NCI-H510A treated with DMSO at 0.1 percent for 48 hours (cell line): Measurements from ENCODE around the gene SENP2.
"Not testable (repeated sequence)": the region's sequence is repeated elsewhere in the genome, so short reads cannot be mapped to it uniquely, and the experiment has no call there.

Experiments used
- DNase-seq: peaks from one replicate; lab custom pipeline; 2025; lab: John Stamatoyannopoulos, UW

SENP2 gene

DNA sequence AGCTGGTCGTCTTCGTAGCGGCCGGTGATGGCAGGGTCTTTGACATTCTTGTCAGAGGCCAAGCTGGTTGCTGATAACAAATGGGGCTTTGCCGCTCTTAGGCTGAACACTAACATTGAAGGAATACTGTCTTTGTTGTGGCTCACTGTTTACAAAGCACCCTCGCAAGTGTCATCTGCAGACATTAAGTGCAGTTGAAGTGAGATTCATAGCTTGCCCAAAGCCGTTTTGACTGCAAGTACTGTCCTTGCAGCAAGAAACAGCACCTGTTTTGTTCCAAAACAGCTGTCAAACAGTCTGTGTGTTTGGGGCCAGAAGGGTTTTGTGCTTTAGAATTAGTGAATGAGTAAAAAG is 568 bp downstream of the SENP2 start:
- DNase-seq, result peak; percentile 67

DNA sequence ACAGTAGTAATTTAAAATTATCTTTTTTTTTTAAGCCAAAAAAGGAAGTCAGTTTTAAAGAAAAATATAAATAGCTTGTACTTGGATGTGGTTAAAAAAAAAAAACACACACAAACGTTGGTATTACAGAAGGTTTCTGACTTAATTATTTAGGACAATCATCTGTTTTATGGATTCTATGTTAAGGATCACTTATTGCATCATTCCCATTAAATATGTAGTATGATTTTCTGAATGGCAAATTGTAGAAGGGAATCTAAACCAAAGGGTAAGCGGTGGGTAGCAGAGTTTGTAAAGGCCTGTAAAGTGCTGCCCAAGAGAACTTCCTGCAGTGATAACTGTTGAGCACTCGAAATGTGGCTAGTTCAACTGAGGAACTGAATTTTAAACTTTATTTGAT is 8.0 kb downstream of the SENP2 start:
- DNase-seq, result no peak

DNA sequence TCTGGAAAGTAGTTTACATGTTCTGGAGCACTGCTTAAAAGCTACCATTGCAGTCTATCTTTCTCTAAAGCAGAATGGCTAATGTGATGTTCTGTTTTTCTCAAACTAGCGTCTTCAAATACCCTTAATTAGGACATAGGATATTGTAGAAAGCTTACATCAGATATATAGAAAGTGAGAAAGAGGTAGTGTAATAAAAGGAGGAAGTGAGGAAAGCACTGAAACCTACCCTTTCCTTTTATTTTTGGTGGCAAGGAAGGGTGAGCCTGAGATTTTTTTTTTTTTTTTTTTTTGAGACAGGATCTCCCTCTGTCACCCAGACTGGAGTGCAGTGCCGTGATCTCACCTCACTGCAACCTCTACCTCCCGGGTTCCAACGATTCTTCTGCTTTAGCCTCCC is 9.4 kb downstream of the SENP2 start:
- DNase-seq, result no peak

DNA sequence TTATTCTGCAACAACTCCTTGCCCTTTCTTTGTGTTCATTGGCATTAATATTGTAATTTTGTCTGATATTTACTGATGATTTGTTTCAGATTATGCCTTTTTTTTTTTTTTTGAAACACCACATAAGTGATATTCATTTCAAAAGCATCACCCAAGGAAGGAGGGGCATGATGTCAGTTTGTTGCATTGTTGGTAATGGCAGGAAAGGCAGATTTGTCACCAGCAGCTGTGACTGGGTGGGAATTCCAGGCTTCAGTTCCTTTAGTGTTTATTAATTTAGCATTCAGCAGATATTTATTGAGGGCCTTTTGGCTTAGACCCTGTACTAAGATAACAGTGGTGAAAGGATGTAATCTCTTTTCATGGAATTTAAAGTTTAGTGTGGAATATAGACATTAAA is 19.5 kb downstream of the SENP2 start:
- no peak for DNase-seq

GRCh38 chr3:185606196-185606595 is 20.1 kb downstream of the SENP2 start:
- no peak for DNase-seq

DNA sequence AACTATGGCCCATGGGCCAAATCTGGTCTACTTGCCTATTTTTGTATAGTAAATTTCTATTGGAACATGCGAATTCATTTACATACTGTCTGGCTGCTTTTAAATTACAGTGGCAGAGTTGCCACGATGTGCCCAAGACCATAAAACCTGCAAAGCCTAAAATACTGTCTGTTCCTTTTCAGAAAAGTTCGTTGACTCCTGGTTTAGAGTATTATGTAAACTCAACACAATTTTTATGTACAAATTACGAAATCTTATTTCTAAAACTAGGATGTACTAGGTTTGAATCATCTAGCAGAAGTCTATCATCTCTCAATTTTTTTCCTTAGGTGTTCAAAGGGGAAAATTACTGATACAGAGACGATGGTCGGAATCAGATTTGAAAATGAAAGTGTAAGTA is 26.9 kb downstream of the SENP2 start:
- no peak for DNase-seq

DNA sequence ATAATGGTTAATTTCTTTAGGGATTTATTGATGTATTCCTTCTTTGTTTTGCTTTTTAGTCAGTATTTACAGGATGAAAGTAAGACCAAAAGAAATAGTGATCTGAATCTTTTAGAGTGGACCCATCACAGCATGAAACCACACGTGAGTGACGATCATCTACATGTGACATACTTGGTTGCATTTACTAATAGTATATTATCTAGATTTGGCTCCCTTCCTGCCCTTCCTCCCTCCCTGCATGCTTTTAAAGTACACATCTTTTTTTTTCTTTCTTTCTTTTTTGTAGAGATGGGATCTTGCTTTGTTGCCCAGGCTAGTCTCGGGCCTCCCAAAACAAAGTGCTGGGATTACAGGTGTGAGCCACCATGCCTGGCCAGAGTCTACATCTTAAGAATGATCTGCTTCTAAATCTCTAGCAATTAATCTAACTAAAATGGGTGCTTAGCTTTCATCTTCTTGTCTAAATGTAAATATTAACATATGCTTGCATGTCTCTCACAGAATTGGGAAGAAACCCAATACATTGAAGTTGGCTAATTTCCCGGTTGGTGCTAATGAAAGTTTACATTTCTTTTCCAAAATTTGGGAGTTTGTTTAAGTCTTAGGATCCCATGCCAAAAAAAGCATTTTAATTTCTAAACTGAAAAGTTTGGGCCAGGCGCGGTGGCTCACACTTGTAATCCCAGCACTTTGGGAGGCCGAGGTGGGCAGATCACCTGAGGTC is 38.0 kb downstream of the SENP2 start:
- no peak for DNase-seq

- no peak for DNase-seq
Measured at GRCh38 chr3:185625784-185626183, 39.7 kb downstream of the SENP2 start.

GRCh38 chr3:185629554-185630181 is 43.6 kb downstream of the SENP2 start:
- no peak for DNase-seq

DNA sequence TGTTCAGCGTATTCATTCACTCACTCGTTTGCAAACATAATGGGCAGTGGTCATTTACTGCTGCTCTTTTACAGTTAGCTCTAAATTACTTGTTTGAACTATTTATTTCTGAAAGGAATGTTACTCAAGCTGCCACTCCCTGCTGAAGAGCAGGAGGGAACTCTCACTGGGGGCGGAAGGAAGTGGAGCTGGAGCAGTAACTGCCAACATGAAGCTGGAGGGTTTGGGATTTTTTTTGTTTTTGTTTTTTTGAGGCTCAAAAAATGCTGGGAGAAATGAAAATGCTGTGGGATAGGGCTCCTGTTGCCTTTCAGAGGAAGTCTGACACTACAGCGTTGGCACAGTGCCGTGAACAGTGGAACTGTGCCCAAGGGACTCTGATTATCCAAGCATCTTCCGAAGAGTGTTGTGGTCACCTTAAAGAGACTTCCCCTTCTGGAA is 44.1 kb downstream of the SENP2 start:
- no peak for DNase-seq

DNA sequence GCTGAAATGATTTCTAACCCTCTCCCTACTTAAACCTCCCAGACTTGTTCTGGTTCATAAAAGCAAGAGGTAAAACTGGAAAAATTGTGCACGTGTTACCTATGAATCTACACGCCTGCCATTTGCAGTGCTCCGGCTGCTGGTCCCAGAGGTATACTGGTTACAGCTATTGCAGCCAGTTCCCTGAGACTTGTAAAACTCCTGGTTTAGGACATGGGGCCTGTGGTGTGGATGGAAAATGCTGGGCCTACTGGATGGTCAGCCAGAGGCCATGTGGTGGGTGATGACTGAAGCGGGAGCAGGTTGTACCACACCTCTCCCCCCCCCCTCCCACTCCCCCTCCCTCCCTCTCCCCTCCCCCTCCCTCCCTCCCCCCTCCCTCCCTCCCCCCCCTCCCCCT is 45.0 kb downstream of the SENP2 start:
- no peak for DNase-seq

DNA sequence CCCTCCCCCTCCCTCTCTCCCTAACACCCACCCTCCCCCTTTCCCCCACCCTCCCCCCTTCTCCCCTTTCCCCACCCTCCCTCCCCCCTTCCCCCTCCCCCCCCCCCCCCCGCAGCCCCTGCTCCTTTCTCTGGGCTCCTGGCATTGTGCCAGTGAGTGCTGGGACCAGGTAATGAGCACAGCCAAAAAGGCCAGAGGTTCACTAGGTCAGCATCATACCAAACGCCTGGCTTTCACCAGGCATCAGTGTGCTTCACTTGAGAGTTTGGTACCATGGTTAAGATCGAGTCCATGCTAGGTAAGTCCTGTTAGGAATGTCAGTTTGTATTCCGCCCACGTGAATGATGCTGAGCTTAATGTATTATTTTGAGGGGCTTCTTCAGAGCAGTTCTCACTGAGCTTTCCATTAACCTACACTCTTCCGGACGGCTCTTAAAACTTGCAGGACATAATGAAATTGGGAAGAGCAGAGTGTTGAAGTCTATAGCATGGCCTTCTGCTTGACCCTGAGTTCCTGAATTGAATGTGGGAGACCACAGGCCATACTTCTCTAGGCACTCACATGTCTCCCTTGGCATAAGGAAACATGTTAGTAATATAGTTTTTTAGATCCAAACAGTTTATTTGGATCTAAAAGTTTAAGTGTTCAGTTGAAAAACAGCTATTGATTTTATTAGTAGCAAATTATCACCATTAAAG is 45.6 kb downstream of the SENP2 start:
- DNase-seq, result no peak

DNA sequence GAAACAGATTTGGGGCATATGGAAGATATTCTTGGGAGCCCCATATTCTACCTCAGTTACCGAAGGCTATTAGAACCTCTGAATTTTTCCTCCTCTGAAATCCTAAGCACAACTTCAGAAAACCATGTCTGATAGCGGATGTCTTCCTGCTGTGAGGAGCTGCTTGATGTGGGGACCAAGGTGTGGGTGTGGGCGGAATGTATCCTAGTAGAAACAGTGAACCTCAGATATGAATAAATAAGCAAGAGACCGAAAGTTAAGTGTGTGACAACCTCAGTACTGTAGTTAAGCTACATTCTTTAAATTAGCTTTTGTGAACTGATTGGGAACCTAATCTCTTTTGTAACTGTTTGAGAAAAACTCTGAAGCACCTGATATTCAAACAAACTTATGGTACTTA is 46.9 kb downstream of the SENP2 start:
- DNase-seq, result no peak

DNA sequence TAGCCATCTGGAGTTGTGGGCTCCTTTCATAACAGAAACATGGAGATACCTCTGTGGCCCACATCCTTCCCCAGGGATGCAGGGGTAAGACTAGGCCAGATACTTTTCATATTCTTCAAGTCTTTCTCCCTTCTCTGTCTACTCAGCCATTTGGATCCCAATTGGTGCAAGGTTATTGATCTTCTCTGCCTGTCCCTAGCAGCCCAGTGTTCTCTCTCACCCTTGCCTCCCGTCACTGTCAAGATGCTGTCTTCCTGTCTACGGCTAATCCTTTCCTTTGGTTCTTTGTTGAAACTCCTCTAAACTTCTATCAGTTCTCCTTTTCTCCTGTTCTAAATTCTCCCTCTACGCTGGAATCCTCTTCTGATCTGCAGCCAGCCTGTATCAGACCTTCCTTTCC is 51.3 kb downstream of the SENP2 start:
- DNase-seq, result no peak

- not testable (repeated sequence) for DNase-seq
Measured at GRCh38 chr3:185638651-185639050, 52.6 kb downstream of the SENP2 start.

- DNase-seq, result no peak
Measured at GRCh38 chr3:185639632-185640206, 53.6 kb downstream of the SENP2 start.

- DNase-seq, result no peak
Measured at GRCh38 chr3:185640308-185640707, 54.2 kb downstream of the SENP2 start.

DNA sequence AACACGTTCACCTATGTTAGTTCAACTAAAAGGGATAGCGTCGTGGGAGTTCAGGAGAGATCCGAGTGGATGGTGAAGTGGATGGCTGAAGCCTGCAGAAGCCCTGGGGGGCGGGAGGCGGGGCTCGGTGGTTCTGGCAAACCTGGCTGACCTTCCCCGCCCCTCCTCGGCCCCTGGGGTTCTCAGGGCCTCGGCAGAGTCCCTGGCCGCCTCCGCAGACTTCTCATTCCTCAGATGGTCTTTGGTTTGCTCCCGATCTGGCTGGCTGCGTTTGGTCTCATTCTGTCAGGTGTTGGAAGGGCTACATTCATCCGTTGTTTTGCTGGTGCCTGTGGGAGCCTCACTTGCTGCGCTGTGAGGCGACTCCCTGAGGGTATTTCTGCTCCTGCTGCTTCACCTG is 59.1 kb downstream of the SENP2 start:
- not testable (repeated sequence) for DNase-seq

DNA sequence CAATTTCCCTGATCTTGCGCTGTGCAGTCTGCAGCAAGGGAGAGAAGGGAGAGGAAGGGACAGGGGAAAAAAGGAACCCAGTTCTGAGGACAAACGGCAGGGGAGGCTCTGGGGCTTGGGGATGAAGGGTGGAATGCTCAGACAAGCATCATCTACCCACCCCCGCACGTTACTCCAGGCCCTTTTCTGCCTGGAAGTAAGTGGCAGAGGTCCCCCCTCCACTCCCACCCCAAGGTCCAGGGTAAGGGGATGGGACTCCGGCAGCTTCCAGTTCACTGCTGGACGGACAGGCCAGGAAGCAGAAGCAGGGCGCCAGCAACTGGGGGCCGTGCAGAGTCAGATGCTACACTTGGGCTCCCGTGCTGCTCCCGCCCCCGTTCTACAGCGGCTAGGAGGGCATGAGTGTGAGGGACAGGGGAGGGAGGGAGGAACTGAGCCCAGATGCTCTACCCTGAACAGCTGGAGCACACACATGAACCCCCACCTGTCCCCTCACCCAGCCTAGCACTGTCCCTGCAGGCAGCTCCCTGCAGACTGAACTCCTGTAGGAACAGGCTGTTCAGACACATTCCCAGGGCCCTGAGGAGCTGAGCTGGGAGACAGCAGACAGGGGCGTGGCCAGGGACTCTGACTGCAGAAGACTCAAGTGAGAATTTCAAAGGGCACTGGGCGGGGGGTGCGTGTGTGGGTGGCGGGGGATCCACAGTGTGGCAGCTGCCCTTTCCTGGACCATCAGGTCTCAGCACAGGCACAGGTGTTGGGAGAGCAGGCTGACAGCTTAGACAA is 59.7 kb downstream of the SENP2 start:
- peak; percentile 12 for DNase-seq

DNA sequence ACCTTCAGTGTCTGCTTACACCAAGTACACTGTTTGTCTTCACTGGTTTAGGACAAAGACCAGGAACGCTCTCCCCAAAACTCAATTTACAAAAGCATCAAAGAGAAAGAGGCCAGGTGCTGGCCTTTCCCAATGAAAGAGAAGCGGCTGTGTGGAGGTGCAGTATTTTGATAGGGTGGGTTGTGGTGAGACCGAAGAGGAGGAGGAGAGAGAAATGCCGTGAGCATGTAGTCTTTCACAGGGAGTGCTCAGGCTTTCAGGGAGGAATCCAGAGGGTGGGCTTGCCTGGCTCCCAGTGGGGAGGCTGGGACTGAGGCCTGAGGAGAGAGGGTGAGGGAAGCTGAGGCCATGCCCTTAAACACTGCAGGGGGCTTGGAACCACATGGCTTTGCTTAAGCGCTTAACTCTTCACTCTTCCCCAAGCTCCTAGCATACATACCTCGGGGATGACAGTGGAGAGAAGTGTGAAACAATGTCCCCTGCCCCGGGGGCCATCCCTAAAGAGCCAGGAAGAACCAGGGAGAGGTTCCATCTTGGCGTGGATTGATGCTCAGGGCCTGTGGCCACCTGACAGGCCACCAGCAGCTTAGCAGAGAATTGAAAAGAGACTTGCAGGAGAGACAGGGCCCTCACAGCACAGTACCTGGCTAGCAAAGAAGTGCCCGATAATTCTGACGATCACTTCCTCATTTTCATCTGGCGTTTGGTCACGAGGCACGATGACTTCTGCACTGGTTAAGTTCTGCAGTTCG is 60.5 kb downstream of the SENP2 start:
- DNase-seq, result no peak

DNA sequence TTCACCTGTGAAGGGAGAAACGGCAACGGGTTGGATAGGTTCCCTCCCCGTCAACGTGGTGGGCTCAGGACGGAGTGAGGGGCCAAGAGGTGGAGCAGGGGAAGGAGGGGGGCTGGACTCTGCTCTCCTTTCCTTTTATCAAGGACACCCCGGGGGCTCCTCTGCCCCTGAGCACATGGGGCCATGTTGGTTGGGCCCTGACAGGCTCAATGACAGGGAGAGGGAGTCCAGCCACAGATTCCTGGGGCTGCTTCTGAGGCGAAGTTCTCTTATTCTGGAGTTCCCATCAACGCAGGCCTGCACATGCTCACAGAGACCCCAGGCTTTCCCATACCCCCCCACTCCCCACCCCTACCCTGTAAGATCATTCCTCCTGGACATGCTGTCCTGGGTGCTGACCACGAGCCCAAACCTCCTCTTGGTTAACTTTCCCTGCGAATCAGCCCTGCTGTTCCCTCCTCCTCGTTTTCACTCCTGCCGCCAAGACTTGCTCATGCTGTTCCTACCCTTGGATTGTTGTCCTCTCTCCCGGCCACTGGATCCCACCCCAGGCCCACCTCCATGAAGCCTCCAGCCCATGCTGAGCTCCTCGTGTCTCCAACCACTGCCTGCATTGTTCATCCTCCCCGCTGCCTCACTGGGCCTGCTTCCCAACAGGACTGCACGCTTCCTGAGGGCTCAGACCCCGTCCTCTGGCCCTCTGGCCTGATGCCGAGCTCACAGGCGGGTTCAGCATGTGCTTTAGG is 61.2 kb downstream of the SENP2 start:
- DNase-seq, result no peak
